Caco-2 (cell line): ENCODE measurements around the gene GUCA2A. TPM values are rescaled to one million over a fixed set of nuclear protein-coding genes. Genes with fewer than 3 reads are reported as not detected.

ENCODE experiments used
- BruUV-seq: library from RNA; stranded (reverse); fragments of 400-500 nt; replicated peaks from 2 replicates; lab custom pipeline; 2021; lab: Mats Ljungman, UMichigan
- CTCF ChIA-PET: fragments of 300-600 bp; sonication (Branson Sonifier 250); formaldehyde crosslinking; loops from one replicate; lab custom pipeline; 2022; ENCODE audit warnings: antibody characterized with exemption; lab: Charles Lee
- POLR2A ChIA-PET: fragments of 300-600 bp; sonication (Branson Sonifier 250); formaldehyde crosslinking; loops from one replicate; lab custom pipeline; 2022; ENCODE audit warnings: antibody characterized with exemption; lab: Charles Lee
- DNase-seq, 2 experiments: peaks; one replicate each; pipeline versions ENCODE4 v3.0.0 to v3.0.0-alpha.2; 2020 to 2022
- H3K27me3 ChIP-seq: replicated peaks from 2 replicates; pipeline ENCODE4 v1.6.0; 2011; ENCODE audit warnings: low read length; ENCODE audit not compliant: control insufficient read depth, insufficient read depth
- H3K36me3 ChIP-seq: 2 replicates; pipeline ENCODE4 v1.5.1; 2011; ENCODE audit warnings: low read length; ENCODE audit not compliant: control insufficient read depth, insufficient read depth
- H3K4me1 ChIP-seq: fragments of 250-450 bp; sonication (Bioruptor Pico); 2 replicates; pipeline ENCODE4 v1.5.1; 2020; ENCODE audit warnings: mild to moderate bottlenecking
- H3K4me3 ChIP-seq: 2 replicates; pipeline ENCODE4 v1.5.1; 2011; ENCODE audit warnings: low read depth, mild to moderate bottlenecking, control low read depth, low read length
- H3K9me3 ChIP-seq: fragments of 250-450 bp; sonication (Bioruptor Pico); 2 replicates; pipeline ENCODE4 v1.5.1; 2020; ENCODE audit warnings: mild to moderate bottlenecking, moderate library complexity
- H3K27ac Mint-ChIP-seq: one replicate; pipeline ENCODE4 v1.8.0; 2022; ENCODE audit warnings: mixed read lengths; ENCODE audit not compliant: unreplicated experiment
- H3K27me3 Mint-ChIP-seq: one replicate; pipeline ENCODE4 v1.8.0; 2022; ENCODE audit warnings: mixed read lengths; ENCODE audit not compliant: insufficient read depth, unreplicated experiment
- H3K36me3 Mint-ChIP-seq: one replicate; pipeline ENCODE4 v1.8.0; 2022; ENCODE audit warnings: mild to moderate bottlenecking, mixed read lengths; ENCODE audit not compliant: insufficient read depth, unreplicated experiment
- H3K4me1 Mint-ChIP-seq: one replicate; pipeline ENCODE4 v1.8.0; 2022; ENCODE audit warnings: low read depth, mixed read lengths; ENCODE audit not compliant: unreplicated experiment
- H3K4me3 Mint-ChIP-seq: one replicate; pipeline ENCODE4 v1.8.0; 2022; ENCODE audit warnings: mild to moderate bottlenecking, moderate library complexity, mixed read lengths; ENCODE audit not compliant: unreplicated experiment
- H3K9me3 Mint-ChIP-seq: one replicate; pipeline ENCODE4 v1.8.0; 2022; ENCODE audit warnings: mixed read lengths; ENCODE audit not compliant: unreplicated experiment
- CTCF ChIP-seq, 2 experiments: fragments of 200-600 bp in 1 of 2; IDR thresholded peaks; 1 replicate in 1 of 2; 2 replicates in 1 of 2; pipeline versions ENCODE4 v1.5.1 to v1.8.0; 2011 to 2022; ENCODE audit warnings: antibody characterized with exemption in 1 of 2, control low read depth in 1 of 2, inconsistent platforms in 1 of 2, low read depth in 1 of 2, low read length in 1 of 2, mild to moderate bottlenecking in 1 of 2, moderate library complexity in 1 of 2; ENCODE audit not compliant: insufficient read depth in 1 of 2, severe bottlenecking in 1 of 2, unreplicated experiment in 1 of 2
- intact Hi-C: fragments of 100-400 bp; cut with micrococcal nuclease; formaldehyde crosslinking; loops from one replicate; pipeline ENCODE4 v1.10.0; 2022; ENCODE audit not compliant: unreplicated experiment
- total RNA-seq: library from RNA; stranded (reverse); gene quantifications from 2 replicates; pipeline ENCODE4 v1.2.3, GENCODE V29; 2022

The GUCA2A gene
- total RNA-seq, 1 experiment from 2014 or later, result 28.8 TPM

GRCh38 chr1:42162181-42162580 lies 2.4 kb downstream of the GUCA2A start:
- no peaks in the 10 kb centered on the region for H3K36me3 ChIP-seq
- intact Hi-C loops, result no loop called here
- H3K27me3 ChIP-seq, result no peaks in the 10 kb centered on the region
- peaks cover 17% of the 10 kb centered on the region for H3K36me3 Mint-ChIP-seq
- H3K9me3 ChIP-seq, result peaks cover 9% of the 10 kb centered on the region; the same call in 1 of the 2 replicates
- H3K4me3 ChIP-seq, result no peak overlapping the region
- H3K4me1 ChIP-seq, result peaks cover 26% of the 10 kb centered on the region
- CTCF ChIA-PET, result interaction anchor here (0.6 kb wide), 1 partner anchor 563 kb away, joined by 3 read pairs; no protein-coding TSS in a partner anchor
- H3K4me3 Mint-ChIP-seq, result no peak overlapping the region
- H3K9me3 Mint-ChIP-seq, result no peaks in the 10 kb centered on the region
- peaks cover 25% of the 10 kb centered on the region for H3K4me1 Mint-ChIP-seq
- no peak for DNase-seq
- H3K27me3 Mint-ChIP-seq, result no peaks in the 10 kb centered on the region
- no peak for TF ChIP-seq CTCF (IDR thresholded peaks at IDR 0.05; ENCODE audit: insufficient read depth in 1 of 2, low read depth in 1 of 2, low read length in 1 of 2, severe bottlenecking in 1 of 2, unreplicated experiment in 1 of 2)
- BruUV-seq, result no TSS peak
- no peak overlapping the region for H3K27ac Mint-ChIP-seq
- POLR2A ChIA-PET, result no interaction called here

GRCh38 chr1:42158189-42158588 lies 6.4 kb downstream of the GUCA2A start:
- Histone ChIP-seq H3K36me3 (no peaks in the 10 kb centered on the region), H3K9me3 (peaks cover 9% of the 10 kb centered on the region; the same call in 1 of the 2 replicates), H3K4me3 (no peak overlapping the region), H3K27me3 (no peaks in the 10 kb centered on the region), H3K4me1 (0 out of 2 replicates have a peak, but pooled peaks cover 2% of the 10 kb centered on the region)
- Mint-ChIP-seq H3K4me3 (no peak overlapping the region), H3K4me1 (peaks cover 7% of the 10 kb centered on the region), H3K27ac (no peak overlapping the region), H3K27me3 (no peaks in the 10 kb centered on the region), H3K36me3 (peaks cover 6% of the 10 kb centered on the region), H3K9me3 (no peaks in the 10 kb centered on the region)
- no peak for DNase-seq
- ChIA-PET POLR2A (no interaction called here), CTCF (no interaction called here)
- no peak for TF ChIP-seq CTCF (IDR thresholded peaks at IDR 0.05; ENCODE audit: insufficient read depth in 1 of 2, low read depth in 1 of 2, low read length in 1 of 2, severe bottlenecking in 1 of 2, unreplicated experiment in 1 of 2)
- intact Hi-C loops, result no loop called here
- BruUV-seq, result no TSS peak

DNA sequence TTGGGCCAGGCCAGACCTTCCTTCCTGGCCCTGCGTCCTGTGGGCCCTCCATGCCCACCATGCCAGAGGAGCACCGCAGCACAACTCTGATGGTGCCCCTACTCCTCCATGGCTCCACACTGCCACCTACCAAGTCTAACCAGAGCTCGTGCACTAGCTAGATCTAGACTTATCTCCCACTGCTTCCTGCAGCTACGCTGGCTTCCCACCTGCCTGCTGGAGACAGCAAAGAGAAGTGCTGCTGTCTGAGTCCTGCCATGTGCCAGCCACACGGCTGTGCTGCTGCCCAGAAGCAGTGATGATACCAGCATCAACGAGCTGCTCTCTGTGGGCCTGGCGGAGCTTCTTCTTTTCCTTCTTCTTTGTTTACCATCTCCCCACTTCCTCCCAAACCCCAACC lies 6.9 kb downstream of the GUCA2A start:
- no peak overlapping the region for H3K27ac Mint-ChIP-seq
- no peak for DNase-seq
- H3K36me3 Mint-ChIP-seq, result peaks cover 6% of the 10 kb centered on the region
- no peaks in the 10 kb centered on the region for H3K27me3 Mint-ChIP-seq
- POLR2A ChIA-PET, result no interaction called here
- peaks cover 7% of the 10 kb centered on the region; the same call in 1 of the 2 replicates for H3K4me1 ChIP-seq
- no peaks in the 10 kb centered on the region for H3K9me3 Mint-ChIP-seq
- TF ChIP-seq CTCF (IDR thresholded peaks at IDR 0.05; ENCODE audit: insufficient read depth in 1 of 2, low read depth in 1 of 2, low read length in 1 of 2, severe bottlenecking in 1 of 2, unreplicated experiment in 1 of 2), result no peak
- BruUV-seq, result no TSS peak
- H3K4me1 Mint-ChIP-seq, result peaks cover 7% of the 10 kb centered on the region
- no peaks in the 10 kb centered on the region for H3K27me3 ChIP-seq
- no peak overlapping the region for H3K4me3 ChIP-seq
- CTCF ChIA-PET, result no interaction called here
- intact Hi-C loops, result no loop called here
- peaks cover 9% of the 10 kb centered on the region; the same call in 1 of the 2 replicates for H3K9me3 ChIP-seq
- no peak overlapping the region for H3K4me3 Mint-ChIP-seq
- H3K36me3 ChIP-seq, result no peaks in the 10 kb centered on the region
